ENCODE results near the gene KCNK18.

KCNK18 gene

GRCh38 chr10:117250411-117250810 is 53.1 kb downstream of the KCNK18 start:
- DNase-seq (ENCODE audit: low read depth in 3 of 3) = no peak

GRCh38 chr10:117253908-117254307 is 56.6 kb downstream of the KCNK18 start:
- DNase-seq (ENCODE audit: low read depth in 3 of 3) = no peak

DNA sequence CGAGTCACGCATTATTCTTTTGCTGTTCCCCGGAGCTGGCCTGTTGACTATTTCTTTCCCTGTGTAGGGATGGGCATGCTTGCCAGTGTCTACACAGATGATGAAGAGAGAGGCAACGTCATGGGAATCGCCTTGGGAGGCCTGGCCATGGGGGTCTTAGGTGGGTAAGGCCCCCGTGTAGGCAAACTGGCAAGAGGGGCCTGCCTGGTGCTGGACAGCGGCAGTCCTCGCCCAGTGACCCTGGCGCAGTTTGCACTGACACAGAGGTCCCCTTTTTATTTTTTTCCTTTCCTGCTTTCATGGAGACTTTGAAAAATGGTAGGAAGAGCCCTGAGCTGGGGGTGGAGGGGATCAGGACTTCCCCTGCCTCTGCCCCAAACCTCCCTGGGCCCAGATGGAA is 57.0 kb downstream of the KCNK18 start:
- DNase-seq (ENCODE audit: low read depth in 3 of 3) = no peak

- DNase-seq (ENCODE audit: low read depth in 3 of 3) = no peak
Observed at GRCh38 chr10:117254774-117255735, 57.8 kb downstream of the KCNK18 start.

DNA sequence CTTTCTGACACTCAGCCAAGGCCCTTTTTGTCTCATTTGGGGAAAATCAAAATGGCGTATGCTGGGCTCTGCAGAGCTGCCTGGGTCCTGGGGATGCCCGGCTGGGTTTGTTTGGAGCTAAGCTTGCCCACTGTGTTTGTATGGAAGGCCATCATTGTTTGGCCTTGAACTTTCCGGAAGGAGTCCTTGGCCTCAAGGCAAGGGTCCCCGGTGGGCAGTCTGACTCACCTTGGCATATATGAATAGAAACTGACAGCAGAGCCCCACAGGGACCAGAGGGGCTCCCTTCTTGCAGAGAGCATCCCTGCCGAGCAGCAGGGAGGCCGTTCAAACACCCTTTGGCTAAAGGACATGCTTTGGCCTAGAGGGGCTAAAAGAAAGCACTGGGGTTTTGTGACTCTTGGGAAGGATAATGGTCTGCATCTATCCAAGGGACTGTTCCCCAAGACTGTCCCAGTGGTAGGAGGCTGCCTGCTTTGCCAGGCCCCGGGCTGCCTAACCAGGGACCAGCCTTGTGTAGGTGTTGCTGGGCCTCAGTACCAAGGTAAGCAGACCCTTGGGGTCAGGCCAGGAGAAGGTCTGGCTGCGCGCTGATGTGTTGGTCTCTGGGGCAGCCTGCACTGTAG is 58.7 kb downstream of the KCNK18 start:
- no peak for DNase-seq (ENCODE audit: low read depth in 3 of 3)

- DNase-seq (ENCODE audit: low read depth in 3 of 3) = no peak
Observed at GRCh38 chr10:117256910-117257309, 59.6 kb downstream of the KCNK18 start.

DNA sequence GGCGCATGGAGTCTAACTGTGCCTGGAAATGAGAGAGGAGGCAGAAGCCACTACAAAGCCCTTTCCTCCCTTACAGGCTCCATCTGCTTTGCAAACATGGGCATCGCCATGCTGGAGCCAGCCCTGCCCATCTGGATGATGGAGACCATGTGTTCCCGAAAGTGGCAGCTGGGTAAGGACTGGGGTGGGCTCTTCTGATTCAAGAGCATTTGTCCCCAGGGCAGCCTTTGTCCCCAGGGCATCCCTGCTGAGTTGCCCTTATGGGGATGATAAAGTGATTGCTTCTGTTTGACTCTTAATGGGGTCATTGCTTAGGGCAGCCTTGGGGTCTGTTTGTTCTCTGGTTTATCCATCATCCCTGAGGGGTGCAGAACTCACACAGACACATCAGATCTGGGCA is 60.4 kb downstream of the KCNK18 start:
- no peak for DNase-seq (ENCODE audit: low read depth in 3 of 3)

- no peak for DNase-seq (ENCODE audit: low read depth in 3 of 3)
Observed at GRCh38 chr10:117259279-117259678, 62.0 kb downstream of the KCNK18 start.
